KMS-11 (cell line): ENCODE results near the gene ITCH.
A peak's percentile ranks its signal among the peaks of the same experiment; 100 is the strongest.
"Not testable (repeated sequence)": the region's sequence is repeated elsewhere in the genome, so short reads cannot be mapped to it uniquely, and the experiment has no call there.

ENCODE experiments used
- H2AFZ ChIP-seq: fragments of 200-600 bp; sonication (generic); 2 replicates; pipeline ENCODE4 v1.6.1; 2016; ENCODE audit warnings: antibody characterized with exemption, mixed run types, low read depth
- H3K27ac ChIP-seq: fragments of 200-600 bp; sonication (generic); 2 replicates; pipeline ENCODE4 v1.6.1; 2016; ENCODE audit warnings: mild to moderate bottlenecking, mixed run types
- H3K27me3 ChIP-seq: fragments of 200-600 bp; sonication (generic); 2 replicates; pipeline ENCODE4 v1.6.1; 2017; ENCODE audit warnings: mild to moderate bottlenecking, low read depth, mixed run types, moderate library complexity; ENCODE audit not compliant: insufficient read depth
- H3K36me3 ChIP-seq: fragments of 200-600 bp; sonication (generic); 2 replicates; pipeline ENCODE4 v1.6.1; 2017; ENCODE audit warnings: mild to moderate bottlenecking, mixed run types; ENCODE audit not compliant: insufficient read depth
- H3K4me1 ChIP-seq: fragments of 200-600 bp; sonication (generic); 2 replicates; pipeline ENCODE4 v1.6.1; 2016; ENCODE audit warnings: mild to moderate bottlenecking, low read depth, mixed run types; ENCODE audit not compliant: poor library complexity, severe bottlenecking
- H3K4me2 ChIP-seq: fragments of 200-600 bp; sonication (generic); 2 replicates; pipeline ENCODE4 v1.7.0; 2016; ENCODE audit warnings: mild to moderate bottlenecking, mixed run types
- H3K4me3 ChIP-seq: fragments of 200-600 bp; sonication (generic); IDR thresholded peaks from 2 replicates; pipeline ENCODE4 v1.6.1; 2017; ENCODE audit warnings: low read depth, low read length, mixed read lengths; ENCODE audit not compliant: insufficient read depth
- H3K79me2 ChIP-seq: fragments of 200-600 bp; sonication (generic); 2 replicates; pipeline ENCODE4 v1.6.1; 2016; ENCODE audit warnings: low read depth, mixed run types; ENCODE audit not compliant: insufficient read depth
- H3K9ac ChIP-seq: fragments of 200-600 bp; sonication (generic); 2 replicates; pipeline ENCODE4 v1.6.1; 2016; ENCODE audit warnings: mild to moderate bottlenecking, mixed run types
- H4K20me1 ChIP-seq: fragments of 200-600 bp; sonication (generic); 2 replicates; pipeline ENCODE4 v1.6.1; 2016; ENCODE audit warnings: mild to moderate bottlenecking, mixed run types; ENCODE audit not compliant: insufficient read depth
- TF ChIP-seq, protein P1 (sequence below): fragments of 200-600 bp; sonication (generic); conservative IDR thresholded peaks from 2 replicates; pipeline ENCODE4 v1.6.1; 2017; ENCODE audit warnings: low read depth, mild to moderate bottlenecking, antibody characterized with exemption, low read length, moderate library complexity, mixed read lengths

Gene ITCH

DNA sequence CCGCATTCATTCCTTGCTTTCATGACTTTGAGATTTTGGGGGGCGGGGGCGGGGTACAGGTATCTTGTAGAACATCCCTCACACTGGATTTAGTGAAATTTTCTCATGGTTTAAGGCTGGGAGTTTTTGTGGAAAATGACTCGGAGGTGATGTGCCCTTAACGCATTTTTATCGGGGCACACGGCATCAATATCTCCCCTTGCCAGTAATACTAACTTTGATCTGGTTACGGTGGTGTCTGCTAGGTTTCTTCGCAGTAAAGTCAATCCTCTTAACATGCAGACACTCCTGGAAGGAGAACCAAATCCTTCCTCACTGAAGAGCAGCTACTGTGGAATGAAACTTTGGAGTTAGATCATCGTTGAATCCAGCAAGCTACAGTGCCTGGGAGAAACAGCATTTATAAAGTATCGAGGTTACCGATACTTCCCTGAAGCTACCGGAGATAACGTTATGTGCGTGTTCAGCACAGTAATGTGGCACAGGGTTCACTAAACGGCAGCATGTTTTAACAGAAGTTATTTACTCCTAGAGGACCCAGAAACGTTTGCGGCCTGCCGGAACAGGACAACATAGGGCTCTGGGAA, 151.9 kb downstream of the ITCH start:
- TF ChIP-seq, protein P1, sequence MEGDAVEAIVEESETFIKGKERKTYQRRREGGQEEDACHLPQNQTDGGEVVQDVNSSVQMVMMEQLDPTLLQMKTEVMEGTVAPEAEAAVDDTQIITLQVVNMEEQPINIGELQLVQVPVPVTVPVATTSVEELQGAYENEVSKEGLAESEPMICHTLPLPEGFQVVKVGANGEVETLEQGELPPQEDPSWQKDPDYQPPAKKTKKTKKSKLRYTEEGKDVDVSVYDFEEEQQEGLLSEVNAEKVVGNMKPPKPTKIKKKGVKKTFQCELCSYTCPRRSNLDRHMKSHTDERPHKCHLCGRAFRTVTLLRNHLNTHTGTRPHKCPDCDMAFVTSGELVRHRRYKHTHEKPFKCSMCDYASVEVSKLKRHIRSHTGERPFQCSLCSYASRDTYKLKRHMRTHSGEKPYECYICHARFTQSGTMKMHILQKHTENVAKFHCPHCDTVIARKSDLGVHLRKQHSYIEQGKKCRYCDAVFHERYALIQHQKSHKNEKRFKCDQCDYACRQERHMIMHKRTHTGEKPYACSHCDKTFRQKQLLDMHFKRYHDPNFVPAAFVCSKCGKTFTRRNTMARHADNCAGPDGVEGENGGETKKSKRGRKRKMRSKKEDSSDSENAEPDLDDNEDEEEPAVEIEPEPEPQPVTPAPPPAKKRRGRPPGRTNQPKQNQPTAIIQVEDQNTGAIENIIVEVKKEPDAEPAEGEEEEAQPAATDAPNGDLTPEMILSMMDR: no peak
- H3K4me2 ChIP-seq: peak overlapping the region; percentile 83
- H2AFZ ChIP-seq: peak overlapping the region; percentile 95

DNA sequence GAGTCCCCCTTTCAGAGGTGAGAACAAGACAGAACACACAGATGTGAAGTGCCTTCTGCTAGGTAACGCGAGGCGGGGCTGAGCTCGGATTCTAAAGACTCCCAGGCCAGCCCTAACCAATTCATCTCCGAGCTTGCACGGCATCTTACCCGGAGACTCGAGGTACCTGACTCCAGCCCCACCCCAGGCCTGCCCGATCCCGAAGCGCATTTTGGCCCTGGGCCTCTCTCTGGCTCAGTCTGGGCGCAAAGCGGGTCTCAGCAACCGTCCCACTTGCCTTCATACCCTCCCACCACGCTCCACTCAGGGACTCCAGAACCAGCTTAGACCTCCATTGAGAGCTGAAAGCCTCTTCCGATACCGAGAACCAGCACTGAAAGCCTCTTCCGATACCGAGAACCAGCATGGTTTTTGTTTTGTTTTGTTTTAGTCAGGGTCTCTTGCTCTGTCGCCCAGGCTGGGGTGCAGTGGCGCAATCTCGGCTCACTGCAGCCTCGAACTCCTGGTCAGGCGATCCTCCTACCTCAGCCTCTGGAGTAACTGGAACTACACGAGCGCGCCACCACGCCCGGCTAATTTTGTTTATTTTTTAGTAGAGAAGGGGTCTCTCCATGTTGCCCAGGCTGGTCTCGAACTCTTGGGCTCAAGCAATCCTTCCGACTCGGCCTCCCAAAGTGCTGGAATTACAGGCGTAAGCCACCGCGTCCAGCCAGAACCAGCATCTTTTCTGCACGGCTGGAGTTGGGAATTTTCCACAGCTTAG, 152.6 kb downstream of the ITCH start:
- Histone ChIP-seq H3K4me2 (peak overlapping the region; percentile 83), H3K79me2 (peaks cover 38% of the 10 kb centered on the region), H4K20me1 (no peaks in the 10 kb centered on the region; the same call in 1 of the 2 replicates), H2AFZ (peak overlapping the region; percentile 95), H3K9ac (peak overlapping the region; percentile 75), H3K27me3 (no peaks in the 10 kb centered on the region), H3K27ac (peak overlapping the region; percentile 79), H3K4me1 (peaks cover 37% of the 10 kb centered on the region), H3K4me3 (peak overlapping the region; percentile 34), H3K36me3 (0 out of 2 replicates have a peak, but pooled peaks cover 3% of the 10 kb centered on the region)
- TF ChIP-seq, protein P1: no peak

More for the DNA sequence above, 151.9 kb downstream of the ITCH start:
- Histone ChIP-seq H3K4me1 (peaks cover 37% of the 10 kb centered on the region), H3K79me2 (peaks cover 31% of the 10 kb centered on the region), H3K9ac (peak overlapping the region; percentile 75; the same call in 1 of the 2 replicates), H4K20me1 (no peaks in the 10 kb centered on the region; the same call in 1 of the 2 replicates), H3K36me3 (0 out of 2 replicates have a peak, but pooled peaks cover 8% of the 10 kb centered on the region), H3K27me3 (no peaks in the 10 kb centered on the region), H3K4me3 (peak overlapping the region; percentile 27), H3K27ac (peak overlapping the region; percentile 79)

DNA sequence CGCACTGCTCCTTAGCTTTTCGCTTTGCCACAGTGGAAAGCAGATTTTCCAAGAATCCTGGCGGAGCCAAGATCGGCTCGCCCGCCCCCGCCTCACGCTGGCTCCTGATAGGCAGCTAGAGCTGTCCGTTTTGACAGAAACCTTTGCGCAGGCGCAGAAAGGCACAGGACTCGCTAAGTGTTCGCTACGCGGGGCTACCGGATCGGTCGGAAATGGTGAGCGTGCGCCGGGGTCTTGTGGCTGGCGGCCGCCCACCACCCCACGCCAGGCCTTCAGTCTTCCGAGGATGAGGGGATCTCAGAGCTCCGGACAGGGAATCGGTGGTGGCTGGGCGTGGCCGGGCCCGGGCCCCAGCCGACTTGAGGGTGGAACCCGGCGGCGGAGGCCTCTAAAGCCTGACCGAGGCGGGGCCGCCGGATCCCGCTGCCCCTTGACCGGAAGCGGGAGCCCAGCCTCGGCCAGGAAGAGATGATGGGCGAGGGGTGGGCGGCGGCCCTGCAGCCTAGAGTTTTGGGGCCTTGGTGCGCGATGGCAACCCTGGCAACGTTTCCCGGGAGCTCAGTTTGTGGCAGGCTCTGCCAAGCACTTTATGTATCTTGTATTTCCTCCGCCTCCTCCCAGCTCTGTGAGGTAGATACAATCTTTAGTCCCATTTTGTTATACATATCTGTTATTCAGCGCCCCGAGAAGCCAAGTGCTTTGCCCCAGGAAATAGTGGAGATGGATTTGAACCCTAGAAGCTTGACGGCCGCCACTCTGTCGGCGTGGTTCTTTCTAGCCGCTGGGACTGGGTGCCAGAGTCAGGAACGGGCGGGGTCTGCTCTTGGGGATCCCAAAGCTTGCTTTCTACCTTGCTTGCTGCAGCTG, 153.4 kb downstream of the ITCH start, which contains the start of gene DYNLRB1:
Gene DYNLRB1, plus strand, starts transcription at position 176 of the 867 bp plus-strand sequence. Its CDS starts 37 bp downstream, at position 213.
- Histone ChIP-seq H4K20me1 (no peaks in the 10 kb centered on the region; the same call in 1 of the 2 replicates), H3K36me3 (0 out of 2 replicates have a peak, but pooled peaks cover under 1% of the 10 kb centered on the region), H3K4me1 (peaks cover 44% of the 10 kb centered on the region), H3K27ac (peak within 1 kb of the TSS; percentile 79), H3K4me2 (peak within 1 kb of the TSS; percentile 83), H3K4me3 (peak within 1 kb of the TSS; percentile 38), H3K79me2 (peaks cover 46% of the 10 kb centered on the region), H3K27me3 (no peaks in the 10 kb centered on the region), H2AFZ (peak within 1 kb of the TSS; percentile 95), H3K9ac (peak within 1 kb of the TSS; percentile 75)
- TF ChIP-seq, protein P1: no peak

DNA sequence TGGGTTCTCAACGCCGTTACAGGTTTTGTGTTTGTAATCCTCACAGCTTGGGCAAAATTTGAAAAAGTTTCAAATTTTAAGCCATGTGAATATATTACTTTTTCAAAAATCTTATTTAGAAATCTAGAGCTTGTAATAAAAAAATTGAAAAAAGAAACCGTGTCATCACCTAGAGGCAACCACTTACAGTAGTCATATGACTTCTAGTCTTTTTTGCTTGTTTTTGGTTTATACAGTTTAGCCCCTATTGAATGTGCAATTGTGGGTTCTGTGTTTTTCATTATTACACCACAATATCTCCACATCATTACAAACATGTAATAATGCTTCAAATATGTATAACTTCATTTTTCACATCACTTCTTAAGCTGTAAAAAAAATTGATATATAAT, 154.0 kb downstream of the ITCH start:
- Histone ChIP-seq H3K9ac (peak overlapping the region; percentile 75; the same call in 1 of the 2 replicates), H2AFZ (peak overlapping the region; percentile 95), H3K36me3 (no peaks in the 10 kb centered on the region), H3K4me1 (peaks cover 48% of the 10 kb centered on the region), H3K27ac (peak overlapping the region; percentile 79), H3K79me2 (peaks cover 53% of the 10 kb centered on the region), H4K20me1 (no peaks in the 10 kb centered on the region; the same call in 1 of the 2 replicates), H3K4me2 (peak overlapping the region; percentile 83), H3K4me3 (peak overlapping the region; percentile 38), H3K27me3 (no peaks in the 10 kb centered on the region)
- TF ChIP-seq, protein P1: no peak

DNA sequence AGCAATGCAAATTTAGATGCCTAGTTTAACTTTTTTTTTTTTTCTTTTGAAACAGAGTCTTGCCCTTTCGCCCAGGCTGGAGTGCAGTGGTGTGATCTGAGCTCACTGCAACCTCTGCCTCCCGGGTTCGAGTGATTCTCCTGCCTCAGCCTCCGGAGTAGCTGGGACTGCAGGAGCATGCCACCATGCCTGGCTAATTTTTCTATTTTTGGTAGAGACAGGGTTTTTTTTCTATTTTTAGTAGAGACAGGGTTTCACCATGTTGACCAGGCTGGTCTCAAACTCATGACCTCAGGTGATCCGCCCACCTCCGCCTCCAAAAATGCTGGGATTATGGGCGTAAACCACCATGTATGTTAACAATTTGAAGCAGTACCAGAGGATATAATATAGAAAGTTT, 155.8 kb downstream of the ITCH start:
- not testable (repeated sequence) for H3K9ac ChIP-seq, H3K27ac ChIP-seq, H3K4me3 ChIP-seq, H3K36me3 ChIP-seq, H2AFZ ChIP-seq, H3K4me2 ChIP-seq, H3K27me3 ChIP-seq, H4K20me1 ChIP-seq
- Histone ChIP-seq H3K4me1 (peaks cover 54% of the 10 kb centered on the region), H3K79me2 (peaks cover 68% of the 10 kb centered on the region)

DNA sequence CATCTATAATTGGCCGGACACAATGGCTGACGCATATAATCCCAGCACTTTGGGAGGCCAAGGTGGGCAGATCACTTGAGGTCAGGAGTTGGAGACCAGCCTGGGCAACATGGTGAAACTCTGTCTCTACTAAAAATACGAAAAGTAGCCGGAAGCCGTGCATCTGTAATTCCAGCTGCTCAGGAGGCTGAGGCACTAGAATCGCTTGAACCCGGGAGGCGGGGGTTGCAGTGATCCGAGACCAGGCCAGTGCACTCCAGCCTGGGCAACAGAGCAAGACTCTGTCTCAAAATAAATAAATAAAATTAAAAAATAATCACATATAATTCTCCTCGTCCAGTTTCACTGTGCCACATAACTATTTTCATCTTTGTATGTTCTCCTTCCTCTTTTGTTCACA, 156.8 kb downstream of the ITCH start:
- H4K20me1 ChIP-seq, H3K27me3 ChIP-seq, H3K9ac ChIP-seq, H3K36me3 ChIP-seq, H3K4me2 ChIP-seq, H2AFZ ChIP-seq, H3K27ac ChIP-seq, H3K4me3 ChIP-seq: not testable (repeated sequence)
- Histone ChIP-seq H3K79me2 (peaks cover 78% of the 10 kb centered on the region), H3K4me1 (peaks cover 45% of the 10 kb centered on the region)
